HG02763 (cell line): ENCODE results near the gene ZBTB7C.

Experiments
- ATAC-seq: cut with Tn5 transposase; IDR thresholded peaks from one replicate; pipeline ENCODE4 v1.9.1; 2021; ENCODE audit warnings: mild to moderate bottlenecking, moderate library complexity; ENCODE audit not compliant: unreplicated experiment

Gene ZBTB7C

DNA sequence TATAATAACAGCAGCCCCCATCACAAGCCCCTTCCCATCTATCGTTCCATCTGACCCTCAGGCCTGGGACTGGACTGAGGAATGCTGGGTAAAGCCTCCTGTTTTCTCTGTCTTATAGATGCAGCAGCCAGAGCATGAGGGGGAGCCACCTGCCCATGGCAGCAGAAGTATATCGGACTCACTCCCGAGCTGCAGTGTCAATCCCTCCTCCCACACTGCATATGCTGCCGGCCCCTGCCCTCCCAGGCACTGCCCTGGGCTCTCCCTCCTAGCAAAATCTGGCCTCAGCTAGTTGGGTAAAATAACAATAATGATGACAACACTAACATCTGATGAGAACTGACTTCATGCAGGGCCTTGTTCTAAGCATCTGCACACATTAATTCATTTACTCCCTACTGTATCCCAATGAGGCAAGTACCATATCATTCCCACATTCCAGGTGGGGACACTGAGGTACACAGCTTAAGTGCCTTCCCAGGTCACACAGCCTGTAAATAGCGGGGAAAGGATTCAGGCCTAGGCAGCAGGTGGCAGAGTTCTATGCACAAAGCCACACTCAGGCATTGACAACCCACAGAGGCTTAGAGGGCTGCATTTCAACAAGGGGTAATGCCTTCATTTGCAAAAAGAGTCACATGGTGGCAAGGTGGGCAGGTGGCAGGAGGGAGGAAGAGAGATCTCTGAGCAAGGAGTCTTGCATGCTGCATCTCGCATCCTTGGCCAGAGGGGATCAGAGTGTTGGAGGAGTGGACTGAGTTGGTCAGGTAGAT is 190.0 kb downstream of the ZBTB7C start:
- ATAC-seq: no peak

DNA sequence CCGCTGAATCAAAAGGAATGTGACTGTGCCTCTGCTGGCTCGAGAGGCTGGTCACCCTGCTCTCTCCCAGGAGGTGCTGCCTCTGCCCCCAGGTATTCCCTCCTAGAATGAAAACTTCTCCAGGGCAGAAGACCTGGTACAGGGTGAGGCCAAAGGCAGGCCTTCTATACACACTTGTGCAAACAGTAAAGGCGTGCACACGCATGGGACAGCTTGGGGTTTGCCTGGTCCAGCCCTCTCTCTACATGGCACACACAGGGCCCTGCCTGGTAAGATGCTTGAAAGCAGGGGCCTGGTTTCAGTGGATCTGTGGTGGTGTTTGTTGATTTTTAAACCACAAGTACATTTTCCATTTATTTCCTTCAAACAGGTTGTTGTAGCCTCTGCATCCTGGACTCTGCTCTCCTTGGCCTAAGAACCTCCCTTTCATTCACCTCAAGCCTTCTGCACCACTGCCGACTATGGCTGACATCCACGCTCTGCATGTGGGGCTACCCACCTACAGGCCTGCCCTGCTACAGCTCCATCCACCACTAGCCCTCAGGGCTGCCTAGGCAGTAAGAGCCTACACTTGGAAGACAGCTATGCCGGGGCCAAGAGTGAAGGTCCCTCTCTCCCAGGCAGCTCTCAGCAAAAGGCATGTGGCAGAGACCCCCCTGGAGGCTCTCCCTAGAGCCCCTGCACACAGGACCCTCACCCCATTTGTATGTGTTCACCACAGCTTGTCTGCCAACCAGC is 190.7 kb downstream of the ZBTB7C start:
- ATAC-seq: no peak

DNA sequence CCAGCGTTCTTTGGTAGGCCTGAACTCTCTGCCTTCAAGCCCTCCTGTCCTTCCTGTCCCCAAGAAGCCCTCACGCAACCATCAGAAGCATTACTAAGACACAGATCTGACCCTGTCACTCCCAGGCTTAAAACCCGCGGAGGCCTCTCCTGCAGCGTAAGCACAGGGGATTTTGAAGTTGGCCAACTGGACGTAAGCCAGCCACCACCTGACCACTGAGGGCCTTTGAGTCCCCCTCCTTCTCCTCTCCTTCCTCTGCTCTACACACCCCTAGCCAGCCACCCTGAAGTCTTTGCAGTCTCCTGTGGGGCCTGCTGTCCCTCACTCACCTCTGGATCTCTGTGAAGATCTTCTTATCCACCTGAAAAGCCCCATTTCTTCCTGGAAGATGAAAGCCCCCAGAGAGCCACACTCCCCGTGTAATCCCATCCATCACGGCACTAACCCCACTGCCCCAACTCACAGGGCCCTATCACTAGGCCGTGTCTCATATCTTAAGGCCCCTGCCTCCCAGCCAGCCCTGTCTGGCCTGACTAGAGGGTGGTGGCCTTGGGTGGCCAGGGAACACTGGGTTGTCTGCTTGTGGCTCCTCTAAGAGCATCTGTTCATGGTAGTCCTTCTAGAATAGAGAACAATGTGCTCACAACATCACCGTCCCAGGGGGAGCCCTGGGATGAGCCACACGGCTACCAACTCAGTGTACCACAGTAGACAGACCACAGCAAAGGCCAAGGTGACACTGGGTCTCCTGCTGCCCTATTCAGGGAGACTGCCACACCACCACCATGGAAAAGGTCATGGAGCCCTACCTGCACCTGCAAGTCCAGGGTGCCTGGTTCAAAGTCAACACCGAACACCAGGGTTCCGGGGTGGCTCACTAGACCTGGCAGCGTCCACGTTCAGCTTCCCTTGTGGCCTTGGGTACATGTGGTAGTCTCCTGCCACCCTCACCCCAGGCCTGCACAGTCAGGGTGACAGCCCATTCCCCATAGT is 191.6 kb downstream of the ZBTB7C start:
- ATAC-seq: no peak

DNA sequence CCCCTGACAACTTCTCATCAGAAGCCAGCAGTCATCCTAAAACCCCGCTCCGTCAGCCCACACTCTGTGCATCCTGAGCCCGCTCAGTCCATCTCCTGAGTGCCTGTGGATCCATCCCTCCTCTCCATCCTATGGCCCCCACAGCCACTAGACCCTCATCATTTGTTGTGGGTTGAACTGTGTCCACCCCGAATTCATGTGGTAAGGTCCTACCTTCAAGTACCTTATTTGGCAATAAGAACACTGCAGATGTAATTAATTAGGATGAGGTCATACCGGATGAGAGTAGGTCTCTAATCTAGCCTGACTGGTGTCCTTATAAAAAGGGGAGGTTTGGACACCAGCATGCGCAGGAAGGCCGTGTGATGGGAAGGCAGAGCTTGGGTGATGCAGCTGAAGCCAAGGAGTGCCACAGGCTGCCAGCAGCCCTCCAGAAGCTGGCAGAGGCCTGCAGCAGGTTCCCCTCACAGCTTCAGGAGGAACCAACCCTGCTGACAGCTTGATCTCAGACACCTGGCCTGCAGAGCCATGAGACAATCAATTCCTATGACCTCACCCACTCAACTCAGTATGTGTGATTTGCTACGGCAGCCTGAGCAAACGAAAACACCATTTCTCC is 192.4 kb downstream of the ZBTB7C start:
- ATAC-seq: no peak

DNA sequence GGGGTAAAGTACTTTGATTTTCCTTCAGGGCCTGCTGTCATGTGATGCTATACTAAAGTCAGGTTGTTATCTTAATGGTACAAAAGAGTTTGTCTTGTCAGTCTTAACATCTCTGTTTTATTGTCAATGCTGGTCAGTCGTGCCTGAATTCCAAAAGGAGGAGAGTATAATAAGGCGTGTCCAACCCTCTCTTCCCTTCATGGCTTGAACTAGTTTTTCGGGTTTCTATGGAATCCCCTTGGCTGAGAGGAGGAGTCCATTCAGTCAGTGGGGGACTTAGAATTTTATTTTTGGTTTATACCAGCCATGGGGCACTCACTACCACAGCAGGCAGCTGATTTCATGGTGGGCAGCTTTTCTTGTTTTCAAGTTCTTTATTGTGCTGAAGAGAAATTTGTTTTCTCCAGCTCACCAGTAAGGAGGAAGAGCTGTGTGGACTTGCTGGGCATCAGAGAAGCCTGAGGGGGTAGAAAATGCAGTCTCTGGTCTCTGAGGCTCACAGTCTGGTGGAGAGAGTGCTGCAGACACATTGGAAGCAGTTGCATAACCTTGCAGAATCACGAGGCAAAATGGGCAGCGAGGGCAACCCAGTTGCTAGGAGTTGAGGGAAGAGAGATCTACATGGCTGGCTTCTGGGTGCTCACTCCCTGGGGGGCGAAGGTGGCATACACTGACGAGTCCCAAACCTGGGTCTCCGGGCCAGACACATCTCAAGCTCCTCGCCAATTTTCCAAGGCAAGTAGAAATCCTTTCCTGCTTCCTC is 193.1 kb downstream of the ZBTB7C start:
- ATAC-seq: no peak

DNA sequence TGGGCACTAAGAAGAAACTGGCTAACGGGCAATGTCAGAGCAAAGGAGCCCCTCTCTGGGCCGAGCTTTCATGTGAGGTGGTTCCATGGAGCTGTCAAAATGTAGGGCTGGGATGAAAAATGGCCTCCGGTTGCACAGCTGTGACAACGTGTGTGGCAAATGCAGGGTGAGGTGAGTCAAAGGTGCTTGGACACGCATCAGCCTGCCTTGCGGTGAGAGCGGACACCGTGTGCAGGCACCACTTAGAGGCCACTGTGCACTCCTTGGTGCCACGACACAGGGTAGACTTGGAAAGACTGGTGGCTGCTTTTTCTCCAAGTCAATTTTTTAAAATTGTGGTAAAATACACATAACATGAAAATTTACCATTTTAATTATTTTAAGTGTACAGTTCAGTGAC is 195.4 kb downstream of the ZBTB7C start:
- no peak for ATAC-seq

DNA sequence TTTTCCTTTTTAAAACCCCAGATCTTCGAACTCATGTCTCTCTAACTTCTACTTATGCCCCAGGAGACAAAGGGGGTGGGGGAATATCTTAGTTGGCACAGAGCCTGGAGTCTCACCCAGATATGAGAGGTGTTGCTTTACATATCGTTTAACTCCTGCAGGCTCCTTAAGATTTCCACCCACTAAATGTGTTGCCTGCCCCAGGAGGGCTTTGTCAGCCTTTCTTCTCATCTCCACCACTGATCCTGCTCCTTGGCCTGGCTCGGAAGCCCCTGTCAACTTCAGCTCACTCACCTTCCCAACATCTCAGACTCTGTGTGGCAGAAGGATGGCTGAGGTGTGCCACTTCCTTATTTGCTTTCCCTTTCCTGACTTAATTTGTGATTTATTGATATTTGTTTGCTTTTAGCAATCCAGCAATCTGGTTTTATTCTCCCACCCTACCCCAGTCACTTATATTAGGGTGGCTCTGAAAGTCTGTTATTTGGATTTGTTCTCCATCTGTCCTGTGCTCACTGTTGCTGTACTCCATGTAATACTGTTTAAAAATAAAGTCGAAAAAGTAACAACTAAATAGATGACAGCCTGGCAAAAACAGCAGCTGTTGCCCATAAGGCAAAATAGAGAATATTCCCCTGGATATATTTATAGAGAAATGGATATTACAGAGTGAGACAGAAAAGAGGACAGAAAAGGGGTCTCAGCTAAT is 200.6 kb downstream of the ZBTB7C start:
- no peak for ATAC-seq

DNA sequence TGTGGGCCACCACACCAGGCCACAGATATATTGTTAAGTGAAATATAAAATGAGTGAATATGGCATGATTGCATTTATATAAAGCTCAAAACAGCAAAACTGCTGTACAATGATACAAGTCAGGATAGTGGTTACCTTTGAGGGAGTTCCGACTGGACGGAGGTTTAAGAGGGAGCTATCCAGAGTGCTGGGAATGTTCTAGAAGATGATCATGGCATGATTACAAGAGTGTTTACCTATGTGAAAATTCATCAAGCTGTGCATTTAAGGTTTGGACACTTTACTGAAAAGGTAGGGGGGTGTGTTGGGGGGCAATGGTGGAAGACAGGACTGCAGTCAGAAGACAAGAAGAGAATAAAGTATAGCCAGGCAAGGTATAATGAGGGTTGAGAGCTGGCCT is 201.4 kb downstream of the ZBTB7C start:
- ATAC-seq: no peak

DNA sequence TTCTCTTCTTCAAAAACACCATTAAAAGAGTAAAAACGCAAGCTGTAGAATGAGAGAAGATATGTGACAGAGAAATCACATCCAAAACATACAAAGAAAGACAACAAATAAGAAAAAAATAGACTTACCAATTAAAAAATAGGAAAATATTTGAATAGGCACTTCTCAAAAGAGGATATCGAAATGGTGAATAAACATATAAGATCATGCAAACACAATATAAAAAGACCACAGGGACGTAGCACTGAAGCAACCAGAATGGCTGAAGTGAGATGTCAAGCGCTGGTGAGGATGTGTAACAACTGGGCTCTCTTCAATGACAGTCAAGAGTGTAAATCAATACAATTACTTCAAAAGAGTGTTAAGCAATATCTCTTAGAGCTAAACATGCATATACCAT is 202.3 kb downstream of the ZBTB7C start:
- ATAC-seq: no peak

DNA sequence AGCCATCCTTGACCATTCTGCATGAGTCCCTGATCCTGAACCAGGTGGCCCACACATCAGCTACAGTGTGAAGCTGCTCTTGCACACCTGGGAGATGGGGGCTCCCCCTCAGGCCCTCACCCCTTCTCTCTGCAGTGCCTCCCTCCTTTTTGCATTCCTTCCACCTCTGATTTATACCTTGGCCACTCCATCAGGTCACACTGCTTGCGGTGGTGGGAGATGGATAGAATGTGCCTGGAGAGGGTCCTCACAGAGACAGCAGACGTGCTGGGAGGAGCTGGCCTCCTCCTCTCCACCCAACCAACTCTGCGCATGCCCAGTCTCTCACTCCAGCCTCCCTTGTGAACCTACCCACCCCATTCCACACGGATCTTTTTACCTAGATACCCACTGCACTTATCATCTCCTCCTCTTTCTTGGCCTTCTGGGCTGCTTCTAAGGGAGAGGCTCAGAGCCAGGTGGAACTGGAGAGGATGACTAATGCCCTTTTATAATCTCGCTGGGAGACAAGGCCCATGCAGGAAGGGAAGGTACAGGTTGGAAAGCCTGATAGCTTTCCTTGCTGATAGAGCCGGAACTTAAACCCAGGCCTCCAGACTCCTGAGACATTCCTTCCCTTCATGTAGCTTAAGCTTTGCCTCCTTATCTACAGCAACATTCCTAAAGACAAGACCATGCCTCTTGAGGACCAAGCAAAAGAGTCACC is 205.1 kb downstream of the ZBTB7C start:
- ATAC-seq: no peak

DNA sequence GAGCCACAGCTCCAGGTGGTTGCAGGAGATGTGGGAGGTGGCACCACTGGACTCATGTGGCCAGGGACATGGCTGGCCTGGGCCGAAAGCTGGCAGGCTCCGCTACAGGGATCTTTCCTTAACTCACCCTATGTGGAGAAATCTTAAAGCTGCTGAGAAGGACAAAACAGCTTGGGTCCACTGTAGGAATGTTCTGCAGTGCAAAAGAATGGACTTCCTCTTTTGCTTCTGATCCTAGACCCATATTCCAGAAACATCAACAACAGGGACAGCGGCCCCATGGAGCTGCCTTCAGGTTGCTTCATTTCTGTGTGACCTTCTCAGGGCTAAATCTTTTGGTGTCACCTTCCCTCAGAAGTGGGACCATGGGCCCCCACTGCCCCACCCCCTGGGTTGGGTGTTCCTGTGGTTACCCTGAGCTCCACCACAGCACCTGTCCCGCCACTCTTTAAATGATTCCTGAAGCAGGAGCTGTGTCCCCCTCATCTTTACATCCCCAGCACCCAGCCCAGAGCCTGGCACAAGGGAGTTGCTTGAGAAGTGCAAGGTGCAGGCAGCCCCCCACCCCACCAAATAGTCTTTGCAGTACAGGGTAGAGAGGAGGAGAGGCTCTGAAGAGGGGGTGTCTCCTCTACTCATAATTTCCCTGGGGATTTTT is 205.8 kb downstream of the ZBTB7C start:
- ATAC-seq: no peak

DNA sequence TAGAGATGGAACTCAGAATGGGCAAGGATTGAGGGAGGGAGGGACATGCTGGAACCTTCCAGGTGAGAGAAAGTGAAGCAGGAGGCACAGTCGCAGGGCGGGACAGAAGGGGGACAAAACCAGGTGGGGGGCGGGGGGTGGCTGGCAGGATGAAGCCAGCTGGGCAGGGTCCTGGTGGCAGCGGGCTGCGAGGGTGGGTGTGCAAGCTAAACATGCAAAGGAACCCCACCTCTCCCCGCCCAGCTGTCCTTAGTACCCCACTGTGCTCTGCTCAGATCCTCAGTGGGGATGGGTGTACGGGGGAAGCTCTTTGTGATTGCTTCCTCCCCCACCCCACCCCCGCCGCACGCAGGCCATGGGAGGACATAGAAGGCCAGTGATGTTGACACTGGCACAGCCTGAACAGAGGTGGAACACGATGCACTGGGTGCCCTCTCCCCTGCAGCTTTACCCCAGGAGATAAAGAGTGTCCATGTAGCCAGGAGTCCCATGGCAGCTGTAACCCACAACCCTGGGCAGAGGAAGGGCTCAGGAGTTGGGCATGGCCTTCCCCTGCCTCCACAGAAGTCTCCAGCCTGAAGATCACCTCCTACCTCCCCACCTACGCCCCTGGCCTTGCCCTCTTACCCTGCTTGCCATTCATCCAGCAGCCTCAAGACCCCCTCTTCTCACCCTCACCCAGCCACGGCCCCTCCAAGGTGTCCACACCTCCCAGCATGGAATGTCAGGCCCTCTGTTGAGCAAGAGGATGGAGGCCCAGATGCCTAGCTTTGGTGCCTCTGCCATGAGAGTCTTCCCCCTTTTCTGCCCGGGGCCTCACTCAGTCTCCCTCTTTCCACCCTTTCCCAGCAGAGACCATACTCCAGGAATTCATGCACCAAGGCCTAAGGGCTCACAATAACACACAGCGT is 206.6 kb downstream of the ZBTB7C start:
- ATAC-seq: no peak

DNA sequence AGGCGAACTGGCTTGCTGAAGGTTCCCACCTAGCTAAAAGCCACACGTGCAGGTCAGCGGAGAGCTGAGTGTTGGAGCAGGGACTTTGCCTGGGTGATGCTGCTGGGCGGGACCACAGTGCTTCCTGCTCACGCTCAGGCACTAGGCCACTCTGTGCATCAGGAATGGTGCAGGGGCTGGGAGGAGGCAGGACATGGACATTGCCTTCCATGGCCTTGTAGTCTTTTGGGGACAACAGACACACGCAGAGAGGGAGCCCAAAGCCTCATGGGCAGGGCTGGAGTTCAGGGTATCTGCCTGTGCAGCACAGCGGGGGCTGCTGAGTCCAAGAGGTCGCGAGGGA is 207.2 kb downstream of the ZBTB7C start:
- ATAC-seq: no peak

DNA sequence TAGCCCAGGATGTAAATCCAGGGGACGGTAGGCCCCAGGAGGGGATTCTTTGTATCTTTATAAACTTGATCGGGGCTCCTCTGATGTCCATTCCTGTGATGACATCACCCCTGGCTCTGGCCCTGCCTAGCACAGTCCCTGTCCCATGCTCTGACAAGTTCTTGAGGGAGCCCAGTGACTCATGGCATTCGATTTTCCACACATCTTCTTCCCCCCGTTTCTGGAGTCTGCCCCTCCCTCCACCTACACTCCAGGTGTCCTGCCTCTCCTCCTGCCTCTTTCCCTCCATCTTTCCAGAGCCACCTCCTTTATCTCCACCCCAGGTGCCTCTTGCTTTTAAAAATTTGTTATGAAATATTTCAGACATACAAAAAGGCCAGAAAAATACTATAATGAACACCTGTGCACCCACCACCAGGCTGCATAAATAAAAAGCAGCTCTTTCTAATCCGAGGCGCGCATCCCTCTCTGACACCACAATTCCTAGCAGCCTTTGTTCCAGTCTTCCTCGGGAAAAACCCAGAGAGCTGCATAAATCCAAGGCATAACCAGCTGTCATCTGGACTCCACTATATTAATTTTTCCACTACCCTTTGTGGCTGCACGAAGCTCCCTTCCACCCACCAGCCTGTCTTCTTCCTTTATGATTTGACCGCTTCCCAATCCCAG is 207.7 kb downstream of the ZBTB7C start:
- ATAC-seq: no peak

DNA sequence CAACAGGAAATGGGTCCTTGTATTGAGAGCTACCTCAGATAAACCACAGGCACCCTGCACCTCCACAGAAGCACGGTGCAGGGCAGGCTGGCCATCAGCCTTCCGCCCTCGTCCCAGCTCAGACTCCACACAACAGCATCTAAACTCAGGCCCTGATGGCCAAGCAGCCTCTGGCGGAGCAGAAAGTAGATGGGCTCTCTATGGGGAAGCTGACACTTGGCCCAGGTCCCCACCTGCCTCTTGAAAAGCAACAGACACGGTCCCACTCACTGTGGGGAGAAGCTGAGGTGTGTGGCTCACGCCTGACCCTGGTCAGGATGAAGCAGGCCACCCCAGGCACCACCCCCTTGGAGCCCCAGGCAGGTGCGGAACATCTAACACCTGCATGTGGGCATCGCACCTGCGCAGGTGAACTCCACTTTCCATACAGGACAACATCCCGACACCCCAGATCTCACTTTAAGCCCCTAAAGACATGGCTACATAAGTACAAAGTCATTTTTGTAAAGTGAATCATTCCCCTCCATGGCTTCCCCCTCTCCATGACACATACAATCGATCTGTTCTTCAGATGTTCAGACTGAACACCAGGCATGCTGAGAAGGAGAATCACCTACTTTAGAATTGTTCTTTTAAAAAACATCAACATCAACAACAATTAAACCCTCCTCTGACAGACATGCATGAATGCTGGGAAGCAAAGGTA is 208.4 kb downstream of the ZBTB7C start:
- no peak for ATAC-seq

DNA sequence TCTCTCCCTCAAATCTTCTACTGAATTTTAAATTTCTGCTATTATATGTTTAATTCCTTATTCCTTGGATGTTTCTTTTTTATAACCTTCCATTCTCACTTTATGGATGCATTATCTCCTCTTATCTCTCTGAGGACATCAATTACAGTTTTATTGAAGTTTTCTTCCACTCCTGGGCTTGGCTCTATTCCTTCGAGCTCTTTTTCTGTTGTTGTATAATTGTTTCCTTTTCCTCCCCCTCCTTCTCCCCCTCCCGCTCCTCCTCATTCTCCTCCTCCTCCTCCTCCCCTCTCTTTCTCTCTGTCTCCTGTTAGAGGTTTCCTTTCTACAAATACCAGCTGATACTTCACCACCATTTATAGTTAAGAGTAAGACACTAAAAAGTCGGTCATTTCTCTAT is 209.8 kb downstream of the ZBTB7C start:
- no peak for ATAC-seq
